22Rv1 (cell line): ENCODE measurements around the gene ZBTB9.

Source experiments
- CTCF ChIP-seq: fragments of 450-650 bp; IDR thresholded peaks from 2 replicates; pipeline ENCODE4 v1.5.1; 2017; ENCODE audit warnings: mild to moderate bottlenecking
- ZFX ChIP-seq: fragments of 450-650 bp; IDR thresholded peaks from 2 replicates; pipeline ENCODE4 v1.6.1; 2017; ENCODE audit warnings: antibody characterized with exemption, borderline replicate concordance

GRCh38 chr6:33431880-33432541 is 22.4 kb upstream of the ZBTB9 start:
- TF ChIP-seq CTCF (no peak), ZFX (no peak)
